ENCODE measurements around the gene TSPAN16.

Gene TSPAN16

DNA sequence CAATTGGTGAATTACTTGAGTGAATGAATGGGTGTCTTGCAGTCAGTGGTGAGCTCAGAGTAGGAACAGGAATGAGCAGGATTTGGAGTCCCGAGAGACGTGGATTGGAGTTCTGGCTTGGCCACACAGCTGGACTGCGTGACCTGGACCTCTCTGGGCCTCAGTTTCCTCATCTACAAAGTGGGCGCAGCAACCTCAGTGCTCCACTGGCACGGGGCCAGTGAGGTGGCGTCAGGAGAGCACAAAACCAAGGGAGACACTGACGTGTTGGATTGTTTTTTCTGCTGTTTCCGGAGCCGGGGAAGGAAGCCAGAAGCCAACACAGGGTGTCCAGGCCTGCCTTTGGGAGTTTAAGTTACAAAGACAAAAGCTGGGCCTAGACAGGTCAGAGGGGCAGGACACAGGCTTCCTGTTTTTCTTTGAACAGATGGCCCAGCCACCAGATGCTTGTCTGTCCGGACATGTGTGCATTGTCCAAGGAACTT lies 27.1 kb upstream of the TSPAN16 start:
- no peak for DNase-seq

- DNase-seq = no peak
These were observed 26.6 kb upstream of the TSPAN16 start for GRCh38 chr19:11269408-11269807.

- DNase-seq = no peak
These were observed 22.7 kb upstream of the TSPAN16 start for GRCh38 chr19:11273296-11273695.

DNA sequence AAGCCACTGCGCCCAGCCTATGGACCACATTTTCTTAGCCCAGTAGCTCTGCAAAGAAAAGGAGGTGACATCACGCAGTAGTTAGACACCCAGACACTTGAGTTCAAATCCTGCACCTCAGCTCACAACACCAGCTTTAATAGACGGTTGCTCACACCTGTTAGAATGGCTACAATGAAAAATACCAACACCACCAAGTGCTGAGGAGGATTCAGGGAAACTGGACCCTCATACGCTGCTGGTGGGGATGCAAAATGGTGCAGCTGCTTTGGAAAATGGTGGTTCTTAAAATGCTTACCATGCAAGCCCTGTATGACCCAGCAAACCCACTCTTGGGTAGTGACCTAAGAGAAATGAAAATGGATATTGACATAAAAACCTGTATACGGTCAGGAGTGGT lies 22.0 kb upstream of the TSPAN16 start:
- no peak for DNase-seq

- no peak for DNase-seq
These were observed 21.4 kb upstream of the TSPAN16 start for GRCh38 chr19:11274533-11275086.

DNA sequence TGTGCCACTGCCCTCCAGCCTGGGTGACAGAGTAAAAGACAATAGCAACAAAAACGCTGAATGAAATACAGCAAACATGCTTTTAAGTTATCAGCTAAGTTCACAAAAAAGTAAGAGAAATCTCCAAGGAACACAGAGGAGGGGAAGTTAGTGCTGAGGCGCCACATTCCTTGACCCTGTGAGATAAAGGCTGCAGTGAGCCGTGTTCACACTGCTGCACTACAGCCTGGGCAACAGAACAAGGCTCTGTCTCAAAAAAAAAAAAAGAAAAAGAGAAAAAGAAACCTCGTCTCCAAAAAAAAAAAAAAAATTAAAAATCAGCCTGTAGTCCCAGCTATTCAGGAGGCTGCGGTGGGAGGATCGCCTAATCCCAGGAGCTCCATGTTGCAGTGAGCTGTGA lies 17.3 kb upstream of the TSPAN16 start:
- no peak for DNase-seq

DNA sequence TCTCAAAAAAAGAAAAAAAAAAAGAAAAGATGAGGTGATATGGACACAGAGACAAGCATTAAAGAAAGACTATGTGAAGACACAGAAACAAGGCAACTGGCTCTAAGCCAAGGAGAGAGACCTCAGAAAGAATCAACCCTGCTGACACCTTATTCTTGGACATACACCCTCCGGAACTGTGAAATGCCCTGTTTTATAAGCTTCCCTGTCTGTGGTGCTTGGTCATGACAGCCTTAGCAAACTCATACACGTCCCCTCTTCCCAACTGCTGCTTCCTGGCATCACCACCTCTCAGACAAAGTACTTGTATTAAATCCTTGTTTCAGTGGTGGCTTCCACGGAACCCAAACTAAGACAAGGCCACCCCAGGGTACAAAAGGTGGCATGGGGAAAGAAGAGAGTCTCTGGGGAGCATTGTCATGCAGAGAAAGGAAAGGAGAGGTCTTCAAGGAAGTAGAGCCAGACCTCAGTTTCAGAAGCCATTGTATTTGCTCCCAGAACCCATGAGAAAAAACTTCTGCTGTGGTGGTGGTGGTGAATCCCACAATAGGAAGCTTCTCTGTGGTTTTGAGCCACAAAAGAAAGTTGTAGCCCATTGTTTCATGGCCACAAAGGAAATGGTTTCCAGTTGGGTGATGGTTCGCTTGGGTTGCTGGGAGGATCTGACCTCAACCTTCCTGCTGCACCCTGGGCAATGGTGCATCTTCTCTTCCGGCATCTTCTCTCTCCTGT lies 16.3 kb upstream of the TSPAN16 start:
- DNase-seq = no peak

DNA sequence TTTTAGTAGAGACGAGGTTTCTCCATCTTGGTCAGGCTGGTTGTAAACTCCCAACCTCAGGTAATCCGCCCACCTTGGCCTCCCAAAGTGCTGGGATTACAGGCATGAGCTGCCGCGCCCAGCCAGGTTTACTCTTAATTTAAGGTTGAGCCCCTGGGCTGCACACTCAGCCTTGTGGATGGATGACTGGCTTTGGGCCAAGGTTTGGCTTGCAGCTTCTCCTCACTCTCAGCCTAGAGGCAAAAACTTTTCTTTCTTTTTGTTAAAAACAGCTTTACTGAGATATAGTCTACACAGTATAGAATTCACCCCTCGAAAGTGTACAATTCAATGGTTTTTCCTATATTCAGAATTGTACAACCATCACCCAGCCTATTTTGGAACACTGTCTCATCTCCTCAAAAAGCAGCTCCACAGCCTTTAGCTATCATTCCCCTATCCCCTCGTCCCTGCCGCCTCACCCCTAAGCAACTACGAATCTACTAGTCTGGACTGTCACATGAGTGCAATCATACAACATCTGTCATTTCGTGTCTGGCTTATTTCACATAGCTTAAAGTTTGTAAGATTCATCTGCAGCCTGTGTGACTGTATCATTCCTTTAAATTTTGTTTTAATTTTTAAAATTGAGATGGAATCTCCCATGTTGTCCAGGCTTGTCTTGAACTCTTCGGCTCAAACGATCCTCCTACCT lies 14.5 kb upstream of the TSPAN16 start:
- no peak for DNase-seq

DNA sequence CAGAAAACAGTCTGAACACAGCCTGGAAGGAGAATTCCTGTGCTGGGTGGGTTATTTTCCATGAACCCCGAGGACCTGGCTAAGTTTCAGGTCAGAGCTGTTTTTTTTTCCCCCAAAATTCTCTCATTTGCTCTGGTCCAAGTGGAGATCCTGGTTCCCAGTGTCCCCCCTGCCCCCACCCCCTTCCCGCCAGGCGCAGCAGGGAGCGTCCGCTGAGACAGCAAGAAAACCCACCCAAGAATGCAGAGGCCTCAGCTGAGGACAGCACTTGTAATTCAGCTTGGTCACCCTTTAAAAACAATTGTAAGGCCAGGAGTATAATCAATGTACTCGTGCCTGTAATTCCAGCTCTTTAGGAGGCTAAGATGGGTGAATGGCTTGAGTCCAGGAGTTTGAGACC lies 11.4 kb upstream of the TSPAN16 start:
- DNase-seq = no peak

GRCh38 chr19:11286312-11286974 lies 9.5 kb upstream of the TSPAN16 start:
- DNase-seq = no peak

- no peak for DNase-seq
These were observed 7.6 kb upstream of the TSPAN16 start for GRCh38 chr19:11288349-11288748.

- no peak for DNase-seq
These were observed 5.7 kb upstream of the TSPAN16 start for GRCh38 chr19:11290256-11290655.

- no peak for DNase-seq
These were observed 4.5 kb upstream of the TSPAN16 start for GRCh38 chr19:11291415-11291814.

DNA sequence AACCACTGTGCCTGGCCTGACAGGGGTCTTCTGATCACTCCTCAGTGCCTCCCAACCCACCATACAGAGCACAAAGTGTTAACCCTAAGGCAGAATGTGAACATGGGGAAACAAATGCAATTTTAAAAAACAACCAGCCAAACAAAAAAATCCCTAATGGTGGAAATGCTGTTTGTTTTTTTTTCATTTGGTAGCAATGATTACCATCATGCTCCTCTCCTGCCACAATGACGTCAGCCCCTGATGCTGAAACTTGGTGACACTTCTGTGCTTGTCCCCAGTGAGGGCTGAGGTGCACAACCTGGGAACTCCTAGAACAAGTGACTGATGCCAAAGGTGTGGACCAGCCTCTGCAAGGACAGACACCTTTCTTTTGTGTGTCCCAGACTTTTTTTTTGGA lies 4.0 kb upstream of the TSPAN16 start:
- DNase-seq = no peak

- DNase-seq = peak; percentile 89
These were observed 2.2 kb upstream of the TSPAN16 start for GRCh38 chr19:11293433-11294389.

DNA sequence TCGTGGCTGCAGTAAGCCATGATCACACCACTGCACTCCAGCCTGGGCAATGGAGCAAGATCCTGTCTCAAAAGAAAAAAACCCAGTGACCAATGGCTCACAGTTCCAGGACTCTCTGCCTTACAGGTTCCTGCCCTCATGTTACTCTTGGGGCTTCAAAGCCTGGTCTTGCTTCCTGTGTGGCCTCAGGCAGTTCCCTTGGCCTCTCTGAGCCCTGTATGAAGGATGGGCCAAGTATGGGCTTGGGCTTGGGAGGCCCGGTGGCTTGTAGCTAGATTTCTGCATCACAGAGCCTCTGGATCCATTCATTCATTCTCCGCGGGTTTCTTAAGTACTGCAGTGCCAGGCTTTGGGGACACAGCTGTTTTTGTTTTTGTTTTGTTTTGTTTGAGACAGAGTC lies 780 bp upstream of the TSPAN16 start:
- DNase-seq = no peak

DNA sequence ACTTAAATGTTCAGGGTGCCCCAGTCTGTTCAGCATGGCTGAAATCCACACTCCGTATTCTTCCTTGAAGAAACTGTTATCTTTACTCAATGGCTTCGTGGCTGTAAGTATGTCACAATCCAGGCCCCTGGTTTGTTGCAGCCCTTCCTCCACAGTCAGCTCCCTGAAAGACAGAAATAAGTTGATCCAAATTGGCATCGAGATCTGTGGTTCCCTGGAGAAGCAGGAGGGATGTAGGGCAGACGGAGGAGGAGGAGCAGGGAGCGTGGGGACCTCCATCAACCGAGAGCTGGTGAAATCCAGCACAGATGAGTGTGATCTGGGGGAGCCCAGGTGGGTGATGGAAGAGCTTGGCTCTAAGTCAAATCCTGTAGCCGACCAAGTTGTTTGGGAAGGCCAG lies 304 bp downstream of the TSPAN16 start:
- DNase-seq = no peak

DNA sequence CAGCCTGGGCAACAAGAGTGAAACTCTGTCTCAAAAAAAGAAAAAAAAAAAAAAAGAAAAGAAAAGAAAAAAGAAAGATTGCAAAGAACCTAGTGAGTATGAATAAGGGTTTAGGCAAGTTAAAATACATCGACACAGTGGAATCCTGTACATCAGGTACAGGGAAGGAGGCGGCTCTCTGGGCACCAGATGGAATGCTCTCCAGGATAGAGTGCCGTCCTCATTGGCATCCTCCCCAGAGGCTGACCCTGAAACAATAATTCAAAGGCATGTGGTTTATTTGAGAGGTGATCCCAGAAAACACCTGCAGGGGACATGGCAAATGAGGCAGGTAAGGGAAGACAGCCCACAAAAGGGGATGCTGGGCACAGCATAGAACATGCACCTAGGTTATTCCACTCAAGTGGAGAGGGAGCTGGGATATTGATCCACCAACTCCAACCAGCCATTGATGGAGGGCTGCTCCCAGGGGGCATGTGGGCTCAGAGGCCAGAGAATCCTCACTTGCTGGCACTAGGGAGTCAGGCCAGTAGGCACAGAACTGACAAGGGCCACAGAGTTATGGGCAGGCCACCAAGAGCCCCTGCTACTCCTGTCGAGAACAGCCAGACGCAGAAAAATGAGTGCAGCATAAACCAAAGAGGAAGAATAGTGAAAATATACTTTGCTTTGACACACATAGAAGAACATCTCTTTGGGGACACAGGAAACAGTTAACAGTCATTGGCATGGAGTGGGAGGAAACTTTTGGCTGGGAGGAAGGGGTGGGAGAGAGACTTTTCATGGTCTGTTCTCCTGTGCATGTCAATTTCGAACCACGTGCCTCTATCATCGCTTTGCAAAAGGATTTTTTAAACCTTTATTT lies 4.2 kb downstream of the TSPAN16 start:
- DNase-seq = no peak

DNA sequence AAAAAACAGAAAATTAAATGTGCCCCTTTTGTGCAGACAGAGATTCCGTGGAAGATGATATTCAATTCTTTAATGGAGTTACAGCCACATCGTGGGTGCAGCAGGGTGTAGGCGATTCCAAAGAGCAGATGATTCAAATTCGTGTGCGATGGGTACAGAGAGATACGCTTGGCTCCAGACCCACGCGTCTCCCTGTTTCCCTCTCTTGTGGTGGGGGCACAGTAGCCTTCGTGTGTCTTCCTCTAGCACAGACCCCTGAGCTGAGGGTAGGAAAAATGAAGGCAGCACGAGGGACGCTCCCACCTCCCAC lies 4.8 kb downstream of the TSPAN16 start:
- no peak for DNase-seq

DNA sequence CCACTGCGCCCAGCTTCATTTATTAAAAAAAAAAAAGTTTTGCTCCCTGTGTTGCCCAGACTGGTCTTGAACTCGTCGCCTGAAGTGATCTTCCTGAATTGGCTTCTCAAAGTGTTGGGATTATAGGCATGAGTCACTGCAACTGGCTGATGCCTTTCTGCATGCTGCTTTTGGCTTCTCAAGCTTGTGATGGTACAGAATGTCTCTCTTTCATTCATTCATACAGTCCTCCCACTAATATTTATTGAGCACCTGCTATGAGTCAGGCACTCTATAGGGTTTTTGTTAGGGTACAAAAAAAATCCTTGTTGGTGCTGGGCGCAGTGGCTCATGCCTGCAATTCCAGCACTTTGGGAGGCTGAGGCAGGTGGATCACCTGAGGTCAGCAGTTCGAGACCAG lies 9.0 kb downstream of the TSPAN16 start:
- no peak for DNase-seq

DNA sequence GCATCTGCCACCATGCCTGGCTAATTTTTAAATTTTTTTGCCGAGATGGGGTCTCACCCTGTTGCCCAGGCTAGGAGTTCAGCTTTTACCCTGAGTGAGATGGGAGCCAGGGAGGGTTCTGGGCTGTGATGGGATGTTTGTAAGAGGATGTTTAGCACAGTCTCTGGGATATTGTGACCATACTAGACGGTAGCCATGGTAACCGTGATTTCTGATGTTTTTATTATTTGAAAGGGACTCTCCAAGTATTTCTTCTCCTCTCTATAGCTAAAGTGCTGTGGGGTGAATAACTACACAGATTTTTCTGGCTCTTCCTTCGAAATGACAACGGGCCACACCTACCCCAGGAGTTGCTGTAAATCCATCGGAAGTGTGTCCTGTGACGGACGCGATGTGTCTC lies 10.4 kb downstream of the TSPAN16 start:
- DNase-seq = no peak
